HEK293 (cell line): Measurements from ENCODE around the gene KLHDC9.
A peak's percentile ranks its signal among the peaks of the same experiment; 100 is the strongest.

Experiments
- AEBP2 ChIP-seq: fragments of 450-650 bp; formaldehyde crosslinking; IDR thresholded peaks from 2 replicates; pipeline ENCODE4 v1.5.1; 2016; ENCODE audit warnings: missing biosample characterization, missing genetic modification characterization, borderline replicate concordance
- GLIS2 ChIP-seq: fragments of 450-650 bp; formaldehyde crosslinking; IDR thresholded peaks from 2 replicates; pipeline ENCODE4 v1.5.1; 2016; ENCODE audit warnings: missing biosample characterization, missing genetic modification characterization
- HOXD13 ChIP-seq: sonication (generic); formaldehyde crosslinking; IDR thresholded peaks from 2 replicates; pipeline ENCODE4 v1.8.0; 2022; ENCODE audit warnings: missing genetic modification reagents, borderline replicate concordance
- KLF17 ChIP-seq: fragments of 450-650 bp; formaldehyde crosslinking; IDR thresholded peaks from 2 replicates; pipeline ENCODE4 v1.5.1; 2016; ENCODE audit warnings: missing biosample characterization, missing genetic modification characterization
- MEIS1 ChIP-seq: sonication (generic); formaldehyde crosslinking; IDR thresholded peaks from 2 replicates; pipeline ENCODE4 v1.8.1; 2022; ENCODE audit warnings: missing genetic modification reagents, mild to moderate bottlenecking, borderline replicate concordance
- PRDM10 ChIP-seq: fragments of 450-650 bp; formaldehyde crosslinking; IDR thresholded peaks from 2 replicates; pipeline ENCODE4 v1.5.1; 2016; ENCODE audit warnings: missing biosample characterization, missing genetic modification characterization
- SCRT2 ChIP-seq: fragments of 450-650 bp; formaldehyde crosslinking; IDR thresholded peaks from 2 replicates; pipeline ENCODE4 v1.5.1; 2016; ENCODE audit warnings: missing biosample characterization, missing genetic modification characterization
- SP2 ChIP-seq: fragments of 450-650 bp; formaldehyde crosslinking; IDR thresholded peaks from 2 replicates; pipeline ENCODE4 v1.5.1; 2016; ENCODE audit warnings: missing biosample characterization, missing genetic modification characterization
- SP3 ChIP-seq: fragments of 450-650 bp; formaldehyde crosslinking; IDR thresholded peaks from 2 replicates; pipeline ENCODE4 v1.5.1; 2016; ENCODE audit warnings: missing biosample characterization, missing genetic modification characterization
- ZBTB44 ChIP-seq: fragments of 450-650 bp; IDR thresholded peaks from 2 replicates; pipeline ENCODE4 v1.5.1; 2018; ENCODE audit warnings: missing biosample characterization, mild to moderate bottlenecking, missing genetic modification characterization
- ZNF248 ChIP-seq: fragments of 450-650 bp; formaldehyde crosslinking; IDR thresholded peaks from 2 replicates; pipeline ENCODE4 v1.5.1; 2017; ENCODE audit warnings: missing biosample characterization, missing genetic modification characterization
- ZNF26 ChIP-seq: fragments of 450-650 bp; formaldehyde crosslinking; IDR thresholded peaks from 2 replicates; pipeline ENCODE4 v1.5.1; 2016; ENCODE audit warnings: missing biosample characterization, missing genetic modification characterization
- ZNF311 ChIP-seq: fragments of 450-650 bp; formaldehyde crosslinking; IDR thresholded peaks from 2 replicates; pipeline ENCODE4 v1.5.1; 2017; ENCODE audit warnings: missing biosample characterization, missing genetic modification characterization, borderline replicate concordance
- ZNF335 ChIP-seq: fragments of 450-650 bp; formaldehyde crosslinking; conservative IDR thresholded peaks from 2 replicates; pipeline ENCODE4 v1.5.1; 2016; ENCODE audit warnings: missing biosample characterization, missing genetic modification characterization
- ZNF391 ChIP-seq: fragments of 450-650 bp; formaldehyde crosslinking; IDR thresholded peaks from 2 replicates; pipeline ENCODE4 v1.5.1; 2016; ENCODE audit warnings: low read depth, missing biosample characterization, missing genetic modification characterization, borderline replicate concordance
- ZNF449 ChIP-seq: fragments of 450-650 bp; formaldehyde crosslinking; IDR thresholded peaks from 2 replicates; pipeline ENCODE4 v1.5.1; 2017; ENCODE audit warnings: missing biosample characterization, mild to moderate bottlenecking, missing genetic modification characterization, moderate library complexity
- ZNF501 ChIP-seq: fragments of 450-650 bp; formaldehyde crosslinking; IDR thresholded peaks from 2 replicates; pipeline ENCODE4 v1.5.1; 2016; ENCODE audit warnings: missing biosample characterization, missing genetic modification characterization
- ZNF521 ChIP-seq: fragments of 450-650 bp; formaldehyde crosslinking; IDR thresholded peaks from 2 replicates; pipeline ENCODE4 v1.5.1; 2017; ENCODE audit warnings: missing biosample characterization, mild to moderate bottlenecking, missing genetic modification characterization
- ZNF585B ChIP-seq: fragments of 450-650 bp; formaldehyde crosslinking; IDR thresholded peaks from 2 replicates; pipeline ENCODE4 v1.5.1; 2016; ENCODE audit warnings: missing biosample characterization, missing genetic modification characterization
- ZNF600 ChIP-seq: fragments of 450-650 bp; formaldehyde crosslinking; IDR thresholded peaks from 2 replicates; pipeline ENCODE4 v1.5.1; 2016; ENCODE audit warnings: missing biosample characterization, missing genetic modification characterization
- ZNF621 ChIP-seq: fragments of 450-650 bp; formaldehyde crosslinking; IDR thresholded peaks from 2 replicates; pipeline ENCODE4 v1.5.1; 2017; ENCODE audit warnings: missing biosample characterization, missing genetic modification characterization
- ZNF645 ChIP-seq: fragments of 450-650 bp; formaldehyde crosslinking; IDR thresholded peaks from 2 replicates; pipeline ENCODE4; 2016; ENCODE audit warnings: missing biosample characterization, missing genetic modification characterization
- ZNF704 ChIP-seq: fragments of 450-650 bp; formaldehyde crosslinking; IDR thresholded peaks from 2 replicates; pipeline ENCODE4 v1.5.1; 2016; ENCODE audit warnings: missing biosample characterization, missing genetic modification characterization
- ZXDB ChIP-seq: fragments of 450-650 bp; formaldehyde crosslinking; IDR thresholded peaks from 2 replicates; pipeline ENCODE4 v1.5.1; 2016; ENCODE audit warnings: missing biosample characterization, missing genetic modification characterization

Gene KLHDC9

GRCh38 chr1:161074676-161075368 is 23.3 kb upstream of the KLHDC9 start (continued):
- no peak for TF ChIP-seq ZNF645 (tag by site-specific recombination)
- no peak for TF ChIP-seq ZNF311 (tag by site-specific recombination)
- 0 out of 2 replicates have a peak, but pooled peaks have one; percentile 28 for TF ChIP-seq SP2 (tag by site-specific recombination)
- TF ChIP-seq SP3 (tag by site-specific recombination): no peak
- no peak for TF ChIP-seq ZNF26 (tag by site-specific recombination)
- no peak for TF ChIP-seq ZNF248 (tag by site-specific recombination)
- TF ChIP-seq ZNF585B: 0 out of 2 replicates have a peak, but pooled peaks have one; percentile 3
- peak; percentile 62 for TF ChIP-seq PRDM10 (tag by site-specific recombination)
- TF ChIP-seq ZNF600 (tag by site-specific recombination): no peak
- TF ChIP-seq ZBTB44 (tag by site-specific recombination): no peak
- TF ChIP-seq ZNF501 (tag by site-specific recombination): no peak
- 0 out of 2 replicates have a peak, but pooled peaks have one; percentile 19 for TF ChIP-seq ZNF704
- TF ChIP-seq ZNF335 (tag by site-specific recombination): peak; percentile 26
- TF ChIP-seq AEBP2 (tag by site-specific recombination): no peak
- TF ChIP-seq ZNF521 (tag by site-specific recombination): no peak
- TF ChIP-seq MEIS1: no peak
- TF ChIP-seq HOXD13 (CRISPR knock-in tag): no peak
- peak; percentile 45 for TF ChIP-seq GLIS2 (tag by site-specific recombination)
- TF ChIP-seq SCRT2 (tag by site-specific recombination): peak; percentile 89
- no peak for TF ChIP-seq ZNF449 (tag by site-specific recombination)
- TF ChIP-seq ZNF391: no peak
- no peak for TF ChIP-seq ZXDB (tag by site-specific recombination)
- TF ChIP-seq ZNF621: no peak
- peak; percentile 81 for TF ChIP-seq KLF17 (tag by site-specific recombination)
